HG03354 (cell line): ENCODE data around the gene DCTN5.

Experiments used
- ATAC-seq: cut with Tn5 transposase; IDR thresholded peaks from one replicate; pipeline ENCODE4 v1.9.1; 2021; ENCODE audit warnings: mild to moderate bottlenecking; ENCODE audit not compliant: unreplicated experiment, poor library complexity, severe bottlenecking

The DCTN5 gene

DNA sequence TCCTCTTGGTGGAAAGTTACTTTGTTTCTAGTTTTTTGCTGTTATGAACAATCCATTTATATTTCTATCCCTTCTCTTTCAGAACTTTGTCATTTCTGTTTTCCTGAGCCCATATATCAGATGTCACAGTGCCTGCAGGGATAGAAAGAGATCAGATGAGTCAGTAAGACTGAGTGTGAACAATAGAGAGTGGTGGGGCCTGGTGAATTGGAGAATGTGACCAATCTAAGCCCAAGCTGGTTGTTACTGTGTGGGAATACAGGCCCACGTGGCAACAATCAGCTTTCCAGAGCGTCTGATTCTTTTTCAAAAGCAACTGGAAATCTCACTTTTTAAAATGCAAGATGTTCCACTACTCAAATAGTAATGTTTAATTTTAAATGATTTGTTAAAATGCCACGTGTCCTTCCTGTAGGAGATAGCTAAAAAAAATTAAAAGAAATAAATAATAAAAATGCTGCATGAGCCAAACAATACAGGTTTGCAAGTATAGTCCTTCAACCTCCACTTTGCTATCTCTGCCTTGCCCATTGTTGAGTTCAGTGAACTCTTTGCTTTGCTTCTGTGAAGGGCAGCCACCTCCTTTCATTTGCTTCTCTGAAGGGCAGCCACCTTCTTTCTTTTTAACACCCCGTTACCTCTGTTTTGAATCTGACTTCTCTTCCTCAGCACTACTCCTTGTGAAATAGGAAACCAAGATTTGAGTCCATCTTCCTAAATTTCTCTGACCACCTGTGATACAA lies 9.6 kb downstream of the DCTN5 start:
- ATAC-seq, result no peak

DNA sequence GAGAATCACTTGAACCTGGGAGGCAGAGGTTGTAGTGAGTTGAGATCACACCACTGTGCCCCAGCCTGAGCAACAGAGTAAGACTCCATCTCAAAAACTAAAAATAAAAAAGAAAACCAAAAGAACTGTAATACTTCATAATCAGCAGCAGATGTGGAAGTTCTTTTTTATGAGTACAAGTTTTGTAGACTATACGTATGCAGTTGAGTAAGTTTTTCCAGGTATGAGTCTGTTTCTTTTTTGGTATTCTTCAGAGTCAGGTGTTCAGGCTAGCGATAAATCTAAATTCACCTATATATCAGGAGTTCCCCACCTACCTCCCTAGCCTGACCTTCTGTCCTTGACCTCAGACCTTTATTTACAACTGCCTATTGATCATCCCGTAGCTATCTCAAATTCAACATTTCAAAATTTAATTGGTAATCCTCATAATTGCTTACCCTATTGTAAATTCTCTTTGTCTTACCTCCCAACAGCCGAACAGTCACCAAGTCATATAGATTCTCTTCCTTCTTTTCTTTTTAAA lies 10.7 kb downstream of the DCTN5 start:
- no peak for ATAC-seq

DNA sequence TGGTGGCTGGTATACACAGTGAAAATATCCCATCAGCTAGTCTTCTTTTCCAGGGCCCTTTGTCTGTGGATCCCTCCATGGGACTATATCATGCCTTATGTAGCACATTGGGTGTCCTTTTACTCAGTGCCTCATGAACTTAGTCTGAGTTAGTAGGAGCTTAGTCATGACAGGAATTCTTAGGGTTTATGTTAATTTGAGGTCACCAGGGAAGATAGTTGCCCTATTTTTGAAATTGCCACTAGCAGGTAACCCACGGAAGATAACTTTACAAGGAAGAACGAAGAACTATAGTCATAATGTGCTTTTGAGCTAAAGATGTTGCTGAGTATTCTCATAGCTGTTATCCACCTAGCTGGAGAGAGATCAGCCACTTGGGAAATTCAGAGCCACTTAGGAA lies 22.7 kb downstream of the DCTN5 start:
- no peak for ATAC-seq

DNA sequence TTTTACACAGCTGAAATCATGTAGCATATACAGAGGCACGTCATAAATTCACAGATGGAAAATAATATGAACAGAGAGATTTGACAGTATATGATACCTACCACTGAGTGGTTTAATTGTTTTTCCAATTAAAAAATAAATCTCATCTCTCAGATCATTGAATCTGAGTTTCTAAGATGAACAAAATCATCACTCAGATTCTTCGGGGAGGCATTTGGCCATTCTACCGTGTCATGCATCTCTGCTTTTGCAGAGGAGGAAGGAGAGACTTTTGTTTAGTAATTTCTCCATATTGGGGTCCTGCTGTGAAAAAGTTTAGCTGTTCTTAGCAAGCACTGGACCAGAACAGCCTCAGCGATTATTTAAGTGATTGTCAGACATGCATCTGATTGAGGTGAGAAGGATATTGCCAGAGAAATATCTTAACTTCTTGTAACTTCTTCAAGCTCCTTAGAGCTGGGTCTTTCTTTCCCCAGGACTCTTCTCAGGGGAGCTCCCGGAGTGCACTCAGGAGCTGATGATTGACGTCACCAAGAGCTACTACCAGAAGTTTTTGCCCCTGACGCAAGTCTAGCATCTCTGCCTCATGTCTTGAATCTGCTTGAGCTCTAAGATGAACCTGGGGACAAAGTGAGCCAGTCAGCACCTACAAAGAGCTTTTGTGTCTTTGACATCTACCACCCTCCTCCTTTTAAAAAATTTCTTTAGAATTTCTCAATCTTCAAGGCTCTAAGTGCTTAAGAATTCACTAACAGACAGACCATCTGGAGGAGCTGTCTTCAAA lies 25.5 kb downstream of the DCTN5 start:
- ATAC-seq, result no peak

DNA sequence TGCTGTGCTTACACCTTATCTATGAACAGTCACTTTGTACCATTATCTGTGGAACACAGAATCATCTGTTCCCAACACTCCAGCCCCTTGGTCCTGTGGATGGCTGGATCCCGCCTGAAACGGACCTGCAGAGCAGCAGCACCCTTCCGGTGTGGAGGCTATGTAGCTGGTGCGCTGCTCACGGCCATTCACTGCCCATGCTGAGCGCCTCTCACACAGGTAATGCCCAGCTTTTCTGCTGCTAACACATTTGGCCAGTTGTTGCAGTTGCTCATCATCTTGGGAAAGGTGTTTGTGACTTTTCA lies 26.0 kb downstream of the DCTN5 start:
- ATAC-seq, result no peak

DNA sequence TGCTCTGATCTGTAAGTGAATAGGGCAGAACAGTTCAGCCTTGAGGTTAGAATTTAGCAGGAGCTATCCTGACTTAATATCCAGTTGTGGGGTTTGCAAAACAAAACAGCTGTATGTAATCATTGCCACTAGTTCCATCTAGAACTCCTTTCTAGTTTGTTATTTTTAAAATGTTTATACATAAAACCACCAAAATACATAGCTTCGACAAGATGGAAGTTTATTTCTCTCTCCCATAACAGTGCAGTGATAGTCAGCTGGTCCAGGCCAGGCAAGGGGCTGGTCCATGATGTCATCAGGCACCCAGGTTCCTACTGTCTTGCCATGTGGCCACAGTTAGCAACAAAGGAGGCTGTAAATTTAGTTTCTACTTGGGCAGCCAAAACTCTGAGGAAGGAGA lies 27.0 kb downstream of the DCTN5 start:
- no peak for ATAC-seq

DNA sequence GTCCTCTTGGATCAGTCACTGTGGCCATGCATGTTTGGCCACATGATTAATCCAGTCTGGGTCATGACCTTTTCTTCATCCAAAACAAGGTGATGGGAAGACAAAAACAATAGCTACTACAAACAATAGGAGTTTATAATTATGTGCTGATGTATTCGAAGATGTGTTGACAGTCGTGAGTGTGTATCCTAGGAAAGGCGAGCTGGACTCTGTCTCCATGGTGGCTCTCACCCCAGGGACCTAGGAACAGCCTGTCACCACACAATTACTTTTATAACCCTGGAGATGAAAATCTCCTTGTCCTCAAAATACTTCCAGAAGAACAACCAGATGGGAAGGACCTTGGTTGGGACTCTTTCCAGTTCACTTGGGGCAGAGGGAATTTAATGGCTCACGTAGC lies 27.6 kb downstream of the DCTN5 start:
- ATAC-seq, result no peak

DNA sequence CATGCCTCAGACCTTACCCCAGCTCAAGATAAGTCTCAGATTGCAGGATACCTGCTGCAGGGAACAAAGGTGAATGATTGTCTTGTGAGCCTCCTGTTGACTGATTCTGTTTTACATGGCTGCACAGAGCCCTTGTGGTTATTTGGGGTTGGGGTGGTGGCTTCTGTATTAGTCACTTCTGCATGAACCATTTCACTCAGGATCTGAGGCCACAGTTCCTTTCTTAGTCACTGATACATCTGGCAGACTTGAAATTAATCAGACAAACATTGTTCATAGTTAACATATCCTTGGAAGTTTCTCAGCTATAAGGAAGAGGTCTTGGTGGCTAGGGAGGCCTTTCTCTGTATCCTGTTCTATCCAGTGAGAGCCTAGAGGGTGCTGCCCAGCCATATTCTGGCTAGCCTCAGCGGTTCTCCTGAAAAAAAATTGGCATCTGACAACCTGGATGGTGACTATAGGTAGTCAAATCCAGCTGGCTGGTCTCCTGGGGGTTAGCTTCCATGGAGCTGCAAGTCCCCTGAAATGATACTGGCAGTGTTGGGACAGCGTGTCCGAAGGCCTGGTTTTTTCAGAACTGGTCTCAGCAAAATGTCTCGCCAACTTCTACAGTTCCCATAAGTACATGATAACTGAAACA lies 29.0 kb downstream of the DCTN5 start:
- ATAC-seq, result peak; percentile 97

DNA sequence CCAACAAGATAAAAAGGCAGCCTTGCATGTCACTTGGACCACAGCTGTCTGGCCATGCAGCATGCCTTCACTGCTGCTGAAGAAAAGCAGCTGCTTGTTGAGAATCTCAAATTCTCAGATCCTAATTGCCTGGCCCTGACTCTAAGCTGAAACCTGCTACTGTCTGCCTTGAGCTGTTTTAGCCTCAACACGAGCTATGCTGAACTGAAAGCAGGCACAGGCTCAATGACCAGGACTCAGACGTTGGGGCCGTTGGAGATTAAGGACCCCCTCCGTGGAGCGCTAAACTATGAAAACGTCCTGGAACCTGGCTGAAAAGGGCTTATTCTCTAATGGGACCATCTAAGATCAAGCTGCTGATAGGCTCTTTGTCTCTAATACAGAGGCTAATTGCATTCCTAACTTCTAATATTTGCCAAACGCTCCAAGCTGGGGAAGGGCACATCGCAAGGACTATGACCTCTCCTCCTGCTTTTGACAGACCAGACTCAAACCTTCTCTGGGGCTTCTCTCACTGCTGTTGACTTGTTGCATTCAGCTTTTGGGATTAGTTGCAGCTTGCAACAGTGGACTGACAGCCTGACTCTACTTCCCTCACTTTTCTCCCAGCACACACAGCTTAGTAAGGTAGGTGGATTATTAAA lies 32.8 kb downstream of the DCTN5 start:
- ATAC-seq, result no peak

DNA sequence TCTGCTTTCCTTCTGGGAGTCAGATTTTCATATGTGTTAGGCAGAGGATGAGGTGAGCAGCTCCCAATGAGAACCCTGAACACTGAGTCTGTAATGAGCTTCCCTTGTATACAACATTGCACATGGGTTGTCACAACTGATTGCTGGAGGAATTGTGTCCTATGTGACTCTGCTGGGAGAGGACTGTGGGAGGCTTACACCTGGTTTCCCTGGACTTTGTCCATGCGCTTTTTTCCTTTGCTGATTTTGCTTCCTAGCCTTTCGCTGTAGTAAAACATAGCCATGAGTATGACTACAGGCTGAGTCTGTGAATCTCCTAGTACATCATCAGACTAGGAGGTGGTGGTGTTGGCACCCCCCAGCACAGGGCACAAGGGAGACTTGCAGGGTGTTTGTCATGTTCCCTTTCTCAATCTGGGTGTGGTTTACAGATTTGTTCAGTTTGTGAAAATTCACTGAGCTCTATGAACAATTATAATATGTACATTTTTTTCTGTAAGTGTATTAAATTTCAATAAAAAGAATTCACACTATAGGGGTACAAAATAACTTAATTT lies 35.7 kb downstream of the DCTN5 start:
- no peak for ATAC-seq

DNA sequence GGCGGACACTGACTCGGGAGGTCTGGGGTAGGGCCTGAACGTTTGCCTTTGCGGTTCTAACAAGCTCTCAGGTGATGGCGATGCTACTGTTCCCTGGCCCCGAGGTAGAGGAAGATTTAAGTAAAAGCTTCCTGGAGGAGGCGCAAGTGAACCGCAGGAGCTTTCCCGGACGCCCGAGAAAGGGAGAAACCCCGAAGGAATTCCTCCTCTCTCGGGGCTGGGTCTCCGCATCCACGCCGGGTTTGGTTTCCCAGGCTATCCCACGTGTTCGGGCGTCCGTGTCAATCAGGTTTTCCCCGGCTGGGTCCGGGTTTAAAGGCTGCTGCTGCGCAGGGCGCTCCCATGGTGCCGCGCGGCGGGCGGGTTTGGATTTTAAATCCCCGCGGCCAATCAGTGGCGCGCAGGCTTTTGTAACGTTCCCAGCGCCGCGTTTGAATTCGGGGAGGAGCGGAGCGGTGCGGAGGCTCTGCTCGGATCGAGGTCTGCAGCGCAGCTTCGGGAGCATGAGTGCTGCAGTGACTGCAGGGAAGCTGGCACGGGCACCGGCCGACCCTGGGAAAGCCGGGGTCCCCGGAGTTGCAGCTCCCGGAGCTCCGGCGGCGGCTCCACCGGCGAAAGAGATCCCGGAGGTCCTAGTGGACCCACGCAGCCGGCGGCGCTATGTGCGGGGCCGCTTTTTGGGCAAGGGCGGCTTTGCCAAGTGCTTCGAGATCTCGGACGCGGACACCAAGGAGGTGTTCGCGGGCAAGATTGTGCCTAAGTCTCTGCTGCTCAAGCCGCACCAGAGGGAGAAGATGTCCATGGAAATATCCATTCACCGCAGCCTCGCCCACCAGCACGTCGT lies 37.4 kb downstream of the DCTN5 start, which contains the start of gene PLK1:
Gene PLK1, plus strand, starts transcription at position 460 of the 844 bp plus-strand sequence. Its CDS starts 44 bp downstream, at position 504.
- ATAC-seq, result peak; percentile 94

DNA sequence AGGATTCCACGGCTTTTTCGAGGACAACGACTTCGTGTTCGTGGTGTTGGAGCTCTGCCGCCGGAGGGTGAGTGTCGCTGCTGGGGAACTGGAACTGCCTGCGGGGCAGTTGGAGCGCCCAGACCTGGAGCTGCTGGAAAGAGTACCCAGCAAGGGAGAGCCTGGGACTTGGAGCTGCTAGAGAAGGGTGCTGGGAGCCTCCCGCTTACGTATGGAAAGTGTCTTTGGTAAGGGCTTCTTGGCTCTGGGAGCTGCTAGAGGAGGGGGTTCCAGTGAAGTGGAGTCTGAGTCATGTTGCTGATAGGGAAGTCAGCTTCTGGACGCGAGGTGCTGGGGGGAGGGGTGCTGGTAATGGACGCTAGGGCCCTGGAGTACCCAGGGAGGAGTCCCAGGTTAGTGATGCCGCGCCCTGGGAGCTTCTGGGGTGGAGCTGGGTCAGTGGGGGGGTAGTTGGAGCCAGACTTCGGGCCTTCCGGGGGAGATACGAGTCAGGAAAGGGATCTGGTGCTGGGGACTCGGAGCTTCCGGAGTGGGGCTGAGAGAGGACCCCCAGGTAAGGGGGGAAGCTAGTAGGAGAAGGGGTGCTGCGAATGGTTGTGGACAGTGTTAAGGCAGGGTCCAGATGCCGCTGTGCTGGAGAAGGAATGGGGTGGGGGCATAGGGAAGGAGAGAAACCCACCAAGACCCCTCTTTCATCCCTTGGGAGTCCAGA lies 38.2 kb downstream of the DCTN5 start:
- ATAC-seq, result no peak

DNA sequence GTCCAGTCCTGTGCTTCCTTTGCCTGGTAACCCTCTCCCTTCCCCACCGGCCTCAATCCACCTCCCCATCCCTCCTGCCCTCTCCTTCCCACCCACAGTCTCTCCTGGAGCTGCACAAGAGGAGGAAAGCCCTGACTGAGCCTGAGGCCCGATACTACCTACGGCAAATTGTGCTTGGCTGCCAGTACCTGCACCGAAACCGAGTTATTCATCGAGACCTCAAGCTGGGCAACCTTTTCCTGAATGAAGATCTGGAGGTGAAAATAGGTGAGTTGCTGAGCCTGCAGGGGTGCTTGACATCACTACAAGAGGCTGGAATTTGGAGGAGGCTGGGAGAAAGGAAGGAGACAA lies 38.7 kb downstream of the DCTN5 start:
- no peak for ATAC-seq

DNA sequence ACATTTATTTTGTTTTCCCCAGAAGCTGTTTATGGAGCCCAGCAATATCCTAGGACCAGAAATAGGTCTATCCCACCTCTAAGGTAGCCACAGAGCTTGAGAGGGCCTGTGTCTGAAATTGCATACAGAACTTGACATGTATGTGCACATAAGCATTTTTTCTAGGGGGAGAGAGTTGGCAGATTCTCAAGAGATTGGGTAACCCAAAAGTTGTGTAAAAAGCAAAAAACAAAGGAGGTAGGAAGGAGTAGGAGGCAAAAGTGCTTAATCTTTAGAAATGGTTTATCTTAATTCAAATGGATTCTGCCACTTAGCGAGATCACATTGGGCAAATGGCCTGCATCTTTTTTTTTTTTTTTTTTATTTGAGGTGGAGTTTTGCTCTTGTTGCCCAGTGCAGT lies 40.9 kb downstream of the DCTN5 start:
- no peak for ATAC-seq

DNA sequence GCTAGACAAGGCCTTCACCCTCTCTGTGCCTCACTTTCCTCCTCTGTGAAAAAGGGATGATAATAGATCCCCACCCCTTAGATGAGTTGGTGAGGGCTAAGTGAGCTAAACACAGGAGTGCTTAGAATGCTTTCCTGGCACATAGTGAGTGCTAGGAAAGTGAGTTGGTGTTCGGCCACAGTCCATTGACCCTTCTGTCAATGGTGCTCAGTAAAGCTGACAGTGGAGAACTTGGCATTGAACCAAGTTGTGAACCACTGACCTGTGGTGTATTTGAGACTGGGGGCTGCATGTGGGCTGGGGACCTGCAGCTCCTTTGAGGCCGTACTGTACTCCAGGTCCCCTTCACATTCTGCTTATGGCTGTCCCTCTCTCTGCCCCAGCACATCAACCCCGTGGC lies 42.2 kb downstream of the DCTN5 start:
- ATAC-seq, result no peak

DNA sequence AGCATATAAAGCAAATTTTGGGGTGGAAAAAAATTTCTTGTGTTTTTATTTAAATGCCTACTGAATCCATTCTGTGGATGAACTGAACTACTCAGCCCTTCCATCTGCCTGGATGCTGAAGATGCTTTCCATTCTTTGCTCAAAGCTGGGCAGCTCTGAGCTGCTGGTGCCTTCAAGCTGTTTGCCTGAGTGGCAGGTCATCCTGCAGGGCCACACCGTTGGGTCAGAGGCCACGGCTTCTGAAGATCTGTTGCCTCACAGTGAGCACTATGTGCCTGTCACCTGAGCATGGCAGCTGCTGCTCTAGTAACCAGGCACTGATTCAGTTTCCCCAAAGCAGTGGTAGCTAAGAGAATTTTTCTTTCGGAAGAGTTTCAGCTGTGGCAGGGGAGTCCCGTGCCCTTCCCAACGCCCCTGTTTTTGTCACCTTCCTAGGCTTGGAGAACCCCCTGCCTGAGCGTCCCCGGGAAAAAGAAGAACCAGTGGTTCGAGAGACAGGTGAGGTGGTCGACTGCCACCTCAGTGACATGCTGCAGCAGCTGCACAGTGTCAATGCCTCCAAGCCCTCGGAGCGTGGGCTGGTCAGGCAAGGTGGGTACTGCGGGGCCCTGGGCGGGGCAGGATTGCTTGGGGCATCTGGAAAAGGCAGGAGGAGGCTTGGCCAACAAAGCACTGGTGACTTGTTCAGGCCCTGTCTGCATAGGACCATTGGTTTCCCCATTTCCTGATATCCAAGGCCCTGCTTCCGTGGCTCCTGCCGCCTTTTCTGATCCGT lies 46.0 kb downstream of the DCTN5 start:
- ATAC-seq, result no peak

DNA sequence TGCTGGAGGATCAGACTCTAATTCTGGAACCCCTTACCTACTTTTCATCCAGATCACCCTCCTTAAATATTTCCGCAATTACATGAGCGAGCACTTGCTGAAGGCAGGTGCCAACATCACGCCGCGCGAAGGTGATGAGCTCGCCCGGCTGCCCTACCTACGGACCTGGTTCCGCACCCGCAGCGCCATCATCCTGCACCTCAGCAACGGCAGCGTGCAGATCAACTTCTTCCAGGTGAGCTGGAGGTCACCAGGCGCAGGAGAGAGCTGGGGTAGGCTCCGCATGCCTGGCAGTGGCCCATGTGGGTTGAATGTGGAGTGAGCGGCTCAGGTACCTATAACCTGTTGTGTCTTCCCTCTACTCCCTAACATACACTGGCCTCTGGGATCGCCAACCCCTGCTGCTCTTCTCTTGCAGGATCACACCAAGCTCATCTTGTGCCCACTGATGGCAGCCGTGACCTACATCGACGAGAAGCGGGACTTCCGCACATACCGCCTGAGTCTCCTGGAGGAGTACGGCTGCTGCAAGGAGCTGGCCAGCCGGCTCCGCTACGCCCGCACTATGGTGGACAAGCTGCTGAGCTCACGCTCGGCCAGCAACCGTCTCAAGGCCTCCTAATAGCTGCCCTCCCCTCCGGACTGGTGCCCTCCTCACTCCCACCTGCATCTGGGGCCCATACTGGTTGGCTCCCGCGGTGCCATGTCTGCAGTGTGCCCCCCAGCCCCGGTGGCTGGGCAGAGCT lies 48.3 kb downstream of the DCTN5 start:
- ATAC-seq, result no peak
